H54 (cell line): ENCODE data around the gene GET4.
A peak's percentile ranks its signal among the peaks of the same experiment; 100 is the strongest.

Source experiments
- DNase-seq: peaks from one replicate; pipeline ENCODE4 v3.0.0; 2011; ENCODE audit warnings: low spot score, mixed read lengths; ENCODE audit not compliant: insufficient read length
- FAIRE-seq: peaks from 3 replicates; lab custom pipeline; 2011; peaks lifted over from hg19 to GRCh38; lab: Jason Lieb, UNC
- POLR2A ChIP-seq: IDR thresholded peaks from 2 replicates; pipeline ENCODE4 v1.6.1; 2011; ENCODE audit warnings: low read depth, mild to moderate bottlenecking, low read length

Gene GET4

GRCh38 chr7:909358-910329, 33.3 kb downstream of the GET4 start:
- TF ChIP-seq POLR2A, result peak; percentile 7; the same call in 1 of the 2 replicates
- DNase-seq (peak; percentile 92), FAIRE-seq (no peak)

DNA sequence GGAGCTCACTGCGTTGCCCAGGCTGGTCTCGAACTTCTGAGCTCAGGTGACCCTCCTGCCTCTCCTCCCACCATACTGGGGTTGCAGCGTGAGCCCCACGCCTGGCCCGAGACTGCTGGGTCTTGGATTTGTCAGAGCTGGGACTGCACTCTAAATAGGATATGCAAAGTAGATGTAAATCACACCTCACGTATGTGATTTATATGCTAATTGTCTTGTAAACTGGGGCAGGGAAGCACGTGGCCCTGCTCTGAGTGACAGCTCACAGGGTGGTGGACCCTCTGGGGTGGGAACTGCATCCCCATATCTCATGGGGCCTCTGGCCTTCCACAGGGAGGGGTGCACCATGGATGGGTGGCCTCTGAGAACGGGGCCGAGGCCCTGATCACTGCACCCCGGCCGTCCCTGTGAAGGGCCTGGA, 34.1 kb downstream of the GET4 start:
- DNase-seq (no peak), FAIRE-seq (no peak)
- no peak for TF ChIP-seq POLR2A

DNA sequence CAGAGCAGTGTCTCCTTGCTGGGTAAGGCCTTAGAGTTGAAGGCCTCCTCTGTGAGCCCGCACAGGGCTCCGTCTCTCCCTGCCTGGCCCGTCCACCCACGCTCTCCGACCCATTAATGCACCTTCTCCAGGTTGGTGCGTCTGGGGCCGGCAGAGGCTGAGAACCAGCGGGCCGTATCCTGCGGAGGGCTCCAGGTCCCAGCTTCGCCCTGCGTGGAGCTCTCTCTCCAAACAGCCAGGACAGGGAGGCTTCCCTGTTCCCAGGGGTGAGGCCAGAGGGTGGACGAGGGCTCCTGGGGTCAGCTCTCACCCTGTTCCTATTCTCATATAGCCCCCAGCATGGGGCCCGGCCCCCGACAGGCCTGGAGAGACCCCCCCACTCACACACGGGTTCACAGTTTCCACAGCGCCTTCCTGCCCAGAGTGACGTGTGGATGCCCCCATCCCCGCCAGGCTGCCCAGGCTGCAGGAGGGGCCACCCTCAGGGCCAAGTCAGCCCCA, 34.6 kb downstream of the GET4 start:
- FAIRE-seq (no peak), DNase-seq (no peak)
- TF ChIP-seq POLR2A, result no peak

GRCh38 chr7:911791-912480, 35.6 kb downstream of the GET4 start:
- FAIRE-seq (no peak), DNase-seq (no peak)
- no peak for TF ChIP-seq POLR2A

DNA sequence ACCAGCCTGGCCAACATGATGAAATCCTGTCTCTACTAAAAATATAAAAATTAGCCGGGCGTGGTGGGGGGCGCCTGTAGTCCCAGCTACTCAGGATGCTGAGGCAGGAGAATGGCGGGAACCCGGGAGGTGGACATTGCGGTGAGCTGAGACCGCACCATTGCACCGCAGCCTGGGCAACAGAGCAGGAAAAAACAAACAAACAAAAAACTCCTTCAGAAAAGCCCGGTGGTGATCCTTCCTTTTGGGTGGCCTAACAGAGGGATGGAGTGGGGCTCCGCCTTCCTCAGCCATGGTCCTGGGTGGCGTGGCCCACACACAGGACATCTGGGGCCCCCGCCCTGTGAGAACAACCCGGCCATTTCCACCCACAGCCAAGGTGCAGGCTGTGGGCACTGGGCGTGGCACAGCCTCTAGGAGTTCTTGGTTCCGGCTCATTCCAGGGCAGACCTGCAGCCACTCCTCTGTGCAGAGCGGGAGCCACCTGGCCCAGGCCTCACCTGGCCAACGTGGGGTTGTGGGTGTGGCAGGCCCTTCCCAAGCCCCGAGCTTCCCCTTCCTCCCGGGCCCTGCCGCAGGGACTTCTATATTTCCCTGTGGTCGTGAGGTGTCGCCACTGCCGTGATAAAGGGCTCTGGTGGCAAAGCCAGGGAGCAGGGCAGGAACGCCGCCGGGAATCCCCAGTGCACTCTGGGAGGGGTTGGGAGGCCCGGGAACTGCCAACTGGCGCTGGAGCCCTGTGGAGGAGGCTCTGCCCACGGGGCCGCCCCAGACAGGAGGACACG, 37.6 kb downstream of the GET4 start:
- TF ChIP-seq POLR2A, result no peak
- FAIRE-seq (no peak), DNase-seq (no peak)

- no peak for TF ChIP-seq POLR2A
- no peak for DNase-seq
- FAIRE-seq, result no peak
Measured at GRCh38 chr7:914521-915194, 38.3 kb downstream of the GET4 start.

DNA sequence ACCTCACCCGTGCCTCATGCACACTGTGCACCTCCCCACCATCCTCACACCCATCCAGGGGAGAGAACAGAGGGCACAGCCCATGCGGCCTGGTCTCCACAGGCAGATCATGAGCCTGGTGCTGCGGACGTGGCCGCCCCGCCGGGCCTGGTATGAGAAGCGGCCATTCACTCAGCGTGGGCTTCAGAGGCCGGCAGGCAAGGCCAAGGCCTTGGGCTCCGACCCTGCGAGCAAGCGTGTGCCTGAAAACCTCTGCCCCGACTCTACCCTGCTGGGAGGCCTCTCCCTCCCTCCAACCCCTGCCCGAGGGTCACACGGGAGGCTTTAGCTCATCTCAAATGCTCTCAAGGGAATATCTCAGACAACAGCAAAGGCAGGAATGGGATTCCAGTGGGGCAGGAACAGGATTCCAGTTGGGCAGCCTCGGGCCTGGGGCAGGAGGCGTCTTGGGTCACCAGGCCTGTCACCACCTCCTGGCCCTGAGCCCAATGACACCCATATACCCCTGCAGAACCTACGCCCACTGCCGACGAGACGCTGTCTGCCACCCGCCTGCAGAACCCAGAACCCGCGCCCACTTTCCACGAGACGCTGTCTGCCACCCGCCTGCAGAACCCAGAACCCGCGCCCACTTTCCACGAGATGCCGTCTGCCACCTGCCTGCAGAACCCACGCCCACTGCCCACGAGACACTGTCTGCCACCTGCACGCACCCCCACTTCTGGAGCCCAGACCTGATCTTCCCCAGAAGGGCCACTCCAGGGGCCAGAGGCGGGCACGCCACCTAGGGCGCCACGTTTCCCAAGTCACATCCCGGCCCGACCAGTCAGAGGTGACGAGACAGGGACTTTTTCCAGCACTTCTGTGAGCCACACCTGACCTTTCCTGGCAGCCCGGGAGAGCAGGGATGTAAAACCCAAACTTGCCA, 39.2 kb downstream of the GET4 start:
- no peak for FAIRE-seq
- no peak for DNase-seq
- TF ChIP-seq POLR2A, result no peak

GRCh38 chr7:916291-916941, 40.1 kb downstream of the GET4 start:
- DNase-seq (no peak), FAIRE-seq (no peak)
- TF ChIP-seq POLR2A, result no peak

DNA sequence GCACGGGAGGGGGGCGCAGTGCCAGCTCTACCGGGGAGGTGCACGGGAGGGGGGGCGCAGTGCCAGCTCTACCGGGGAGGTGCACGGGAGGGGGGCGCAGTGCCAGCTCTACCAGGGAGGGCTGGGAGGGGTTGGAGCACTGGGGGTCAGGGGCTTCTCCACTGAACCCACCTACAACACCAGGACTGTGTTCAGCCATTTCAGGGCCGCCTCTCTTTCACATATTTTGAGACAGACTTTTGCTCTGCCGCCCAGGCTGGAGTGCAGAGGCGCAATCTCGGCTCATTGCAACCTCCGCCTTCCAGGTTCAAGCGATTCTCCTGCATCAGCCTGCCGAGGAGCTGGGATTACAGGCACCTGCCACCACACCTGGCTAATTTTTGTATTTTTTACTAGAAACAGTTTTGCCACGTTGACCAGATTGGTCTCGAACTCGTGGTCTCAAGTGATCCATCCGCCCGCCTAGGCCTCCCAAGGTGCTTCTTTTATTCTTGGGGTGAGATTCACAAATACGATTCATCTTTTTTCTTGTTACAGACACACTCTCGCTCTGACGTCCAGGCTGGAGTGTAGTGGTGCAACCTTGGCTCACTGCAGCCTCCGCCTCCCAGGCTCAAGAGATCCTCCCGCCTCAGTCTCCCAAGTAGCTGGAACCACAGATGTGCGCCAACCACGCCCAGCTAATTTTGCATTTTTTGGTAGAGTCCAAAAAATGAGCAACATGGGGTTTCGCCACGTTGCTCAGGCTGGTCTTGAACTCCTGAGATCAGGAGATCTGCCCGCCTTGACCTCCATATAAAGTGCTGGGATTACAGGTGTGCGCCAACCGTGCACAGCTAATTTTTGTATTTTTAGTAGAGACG, 41.1 kb downstream of the GET4 start:
- DNase-seq (no peak), FAIRE-seq (no peak)
- TF ChIP-seq POLR2A, result no peak

- TF ChIP-seq POLR2A, result no peak
- FAIRE-seq, result no peak
- DNase-seq, result no peak
Measured at GRCh38 chr7:918118-918425, 41.7 kb downstream of the GET4 start.
